Smooth muscle cell (in vitro differentiated cells): Measurements from ENCODE around the gene FAM9A. TPM values are rescaled to one million over a fixed set of nuclear protein-coding genes. Genes with fewer than 3 reads are reported as not detected.

ENCODE experiments used
- DNase-seq: peaks from one replicate; lab custom pipeline; 2025; ENCODE audit not compliant: unreplicated experiment; lab: John Stamatoyannopoulos, UW
- H2AFZ ChIP-seq: fragments of 200-600 bp; sonication (generic); 2 replicates; pipeline ENCODE4 v1.6.0; 2016; ENCODE audit warnings: antibody characterized with exemption, low read depth, mild to moderate bottlenecking
- H3F3A ChIP-seq: fragments of 200-600 bp; sonication (generic); 2 replicates; pipeline ENCODE4 v1.6.0; 2017; ENCODE audit warnings: antibody characterized with exemption, low read depth
- H3K27ac ChIP-seq: fragments of 200-600 bp; sonication (generic); 2 replicates; pipeline ENCODE4 v1.5.1; 2016; ENCODE audit warnings: low read depth, mild to moderate bottlenecking
- H3K27me3 ChIP-seq: fragments of 200-600 bp; sonication (generic); 2 replicates; pipeline ENCODE4 v1.6.1; 2016; ENCODE audit warnings: low read depth, mild to moderate bottlenecking
- H3K36me3 ChIP-seq: fragments of 200-600 bp; sonication (generic); 2 replicates; pipeline ENCODE4 v1.5.1; 2016; ENCODE audit warnings: low read depth
- H3K4me1 ChIP-seq: fragments of 200-600 bp; sonication (generic); 2 replicates; pipeline ENCODE4 v1.5.1; 2016; ENCODE audit warnings: low read depth
- H3K4me2 ChIP-seq: fragments of 200-600 bp; sonication (generic); 2 replicates; pipeline ENCODE4 v1.6.0; 2016; ENCODE audit warnings: mild to moderate bottlenecking
- H3K4me3 ChIP-seq: fragments of 200-600 bp; sonication (generic); 2 replicates; pipeline ENCODE4 v1.5.1; 2016; ENCODE audit warnings: mild to moderate bottlenecking
- H3K79me2 ChIP-seq: fragments of 200-600 bp; sonication (generic); 2 replicates; pipeline ENCODE4 v1.6.0; 2016; ENCODE audit warnings: low read depth, mild to moderate bottlenecking
- H3K9ac ChIP-seq: fragments of 200-600 bp; sonication (generic); 2 replicates; pipeline ENCODE4 v1.6.0; 2016; ENCODE audit warnings: low read depth
- H3K9me3 ChIP-seq: fragments of 200-600 bp; sonication (generic); replicated peaks from 2 replicates; pipeline ENCODE4 v1.5.1; 2016; ENCODE audit warnings: low read depth
- H4K20me1 ChIP-seq: fragments of 200-600 bp; sonication (generic); 2 replicates; pipeline ENCODE4 v1.6.0; 2016; ENCODE audit warnings: low read depth
- WGBS: methylation state at CpG from one replicate; pipeline ENCODE4 v1.1.7; 2016; ENCODE audit warnings: low lambda C conversion rate; 5-methylcytosine and 5-hydroxymethylcytosine counted together
- polyA plus RNA-seq: library from polyadenylated mRNA; unstranded; fragments of >200 nt; fragmentation: Nextera tagmentation; extraction: Ambion mirVana; gene quantifications from 2 replicates; pipeline ENCODE4 v1.2.1, GENCODE V29; 2016
- total RNA-seq: library from RNA; depleted of rRNA; stranded (reverse); fragments of >200 nt; gene quantifications from 2 replicates; pipeline ENCODE4 v1.2.3, GENCODE V29; 2014
- TF ChIP-seq, protein P1 (sequence below): fragments of 200-600 bp; sonication (generic); IDR thresholded peaks from 2 replicates; pipeline ENCODE4 v1.5.1; 2017; ENCODE audit warnings: borderline replicate concordance, mild to moderate bottlenecking, antibody characterized with exemption; ENCODE audit not compliant: insufficient read depth, poor library complexity, severe bottlenecking

The FAM9A gene
- total and polyA plus RNA-seq, 2 experiments from 2014 or later = not detected

DNA sequence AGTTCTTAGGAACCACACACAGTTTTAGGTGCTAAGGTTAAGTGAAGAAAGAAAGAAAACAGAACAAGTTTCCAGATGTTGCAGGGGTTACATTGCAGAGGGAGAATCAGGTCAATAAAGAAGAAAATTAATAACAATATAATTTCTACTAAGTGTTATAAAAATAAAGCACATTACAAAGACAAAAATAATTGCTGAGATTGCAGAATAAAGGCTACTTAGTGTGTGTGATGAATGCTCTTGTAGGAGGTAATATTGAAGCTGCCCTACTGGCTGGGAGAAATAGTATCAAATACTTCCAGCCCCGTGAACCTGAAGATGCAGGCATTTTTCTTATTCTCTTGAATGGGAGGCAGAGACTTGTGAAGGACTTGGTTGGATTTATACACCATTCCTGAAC, 33.2 kb upstream of the FAM9A start:
- Histone ChIP-seq H3K27ac (no peak overlapping the region), H3K27me3 (peaks cover 4% of the 10 kb centered on the region), H3F3A (no peaks in the 10 kb centered on the region), H2AFZ (no peak overlapping the region), H3K4me3 (no peak overlapping the region), H3K4me2 (no peak overlapping the region), H4K20me1 (no peaks in the 10 kb centered on the region), H3K9ac (no peak overlapping the region), H3K36me3 (no peaks in the 10 kb centered on the region), H3K4me1 (no peaks in the 10 kb centered on the region), H3K9me3 (no peaks in the 10 kb centered on the region), H3K79me2 (no peaks in the 10 kb centered on the region)
- TF ChIP-seq, protein P1, sequence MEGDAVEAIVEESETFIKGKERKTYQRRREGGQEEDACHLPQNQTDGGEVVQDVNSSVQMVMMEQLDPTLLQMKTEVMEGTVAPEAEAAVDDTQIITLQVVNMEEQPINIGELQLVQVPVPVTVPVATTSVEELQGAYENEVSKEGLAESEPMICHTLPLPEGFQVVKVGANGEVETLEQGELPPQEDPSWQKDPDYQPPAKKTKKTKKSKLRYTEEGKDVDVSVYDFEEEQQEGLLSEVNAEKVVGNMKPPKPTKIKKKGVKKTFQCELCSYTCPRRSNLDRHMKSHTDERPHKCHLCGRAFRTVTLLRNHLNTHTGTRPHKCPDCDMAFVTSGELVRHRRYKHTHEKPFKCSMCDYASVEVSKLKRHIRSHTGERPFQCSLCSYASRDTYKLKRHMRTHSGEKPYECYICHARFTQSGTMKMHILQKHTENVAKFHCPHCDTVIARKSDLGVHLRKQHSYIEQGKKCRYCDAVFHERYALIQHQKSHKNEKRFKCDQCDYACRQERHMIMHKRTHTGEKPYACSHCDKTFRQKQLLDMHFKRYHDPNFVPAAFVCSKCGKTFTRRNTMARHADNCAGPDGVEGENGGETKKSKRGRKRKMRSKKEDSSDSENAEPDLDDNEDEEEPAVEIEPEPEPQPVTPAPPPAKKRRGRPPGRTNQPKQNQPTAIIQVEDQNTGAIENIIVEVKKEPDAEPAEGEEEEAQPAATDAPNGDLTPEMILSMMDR = no peak
- WGBS = 71% methylated on average over 1 of the region's 1 CpG
- DNase-seq = no peak

DNA sequence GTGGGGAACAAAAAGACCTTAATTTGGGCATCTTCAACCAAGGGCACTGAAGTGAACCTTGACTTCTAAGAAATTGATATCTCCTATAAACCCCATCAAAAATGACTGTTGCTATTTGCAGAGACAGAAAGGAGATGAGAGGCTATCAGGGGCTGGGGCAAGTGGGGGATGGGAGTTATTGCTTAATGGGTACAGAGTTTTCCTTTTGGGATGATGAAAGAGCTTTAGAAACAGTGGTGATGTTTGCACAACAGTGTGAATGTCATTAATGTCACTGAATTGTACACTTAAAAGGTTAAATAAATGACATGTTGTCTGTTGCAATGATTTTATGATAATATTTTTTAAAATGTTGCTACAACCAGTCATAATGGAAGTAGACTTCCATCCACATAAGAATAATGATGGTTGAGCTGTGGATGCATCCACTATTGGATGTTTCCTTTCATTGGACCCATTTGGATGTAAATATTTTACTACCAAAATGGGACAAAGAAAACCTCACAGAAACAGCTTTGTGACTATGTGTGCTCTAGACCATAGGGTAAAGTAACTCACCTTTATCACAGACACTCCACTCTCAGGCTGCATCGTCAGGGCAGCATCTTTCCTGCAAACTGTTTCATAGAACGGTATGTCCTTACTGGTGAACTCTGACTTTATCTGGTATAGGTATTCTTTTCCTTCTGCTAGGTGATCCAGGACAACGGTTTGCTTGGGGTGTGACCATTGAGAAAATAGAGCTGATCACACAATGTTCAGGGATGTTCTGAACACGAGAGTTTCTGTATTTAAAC, 31.6 kb upstream of the FAM9A start:
- Histone ChIP-seq H3K4me2 (no peak overlapping the region), H3K9me3 (no peaks in the 10 kb centered on the region), H3K27ac (no peak overlapping the region), H3F3A (no peaks in the 10 kb centered on the region), H3K79me2 (no peaks in the 10 kb centered on the region), H3K9ac (no peak overlapping the region), H4K20me1 (no peaks in the 10 kb centered on the region), H3K36me3 (no peaks in the 10 kb centered on the region), H3K4me1 (no peaks in the 10 kb centered on the region), H3K4me3 (no peak overlapping the region), H3K27me3 (peaks cover 4% of the 10 kb centered on the region), H2AFZ (no peak overlapping the region)
- DNase-seq = no peak
- TF ChIP-seq, protein P1 = no peak
- WGBS = 60% methylated on average over 4 of the region's 4 CpGs

DNA sequence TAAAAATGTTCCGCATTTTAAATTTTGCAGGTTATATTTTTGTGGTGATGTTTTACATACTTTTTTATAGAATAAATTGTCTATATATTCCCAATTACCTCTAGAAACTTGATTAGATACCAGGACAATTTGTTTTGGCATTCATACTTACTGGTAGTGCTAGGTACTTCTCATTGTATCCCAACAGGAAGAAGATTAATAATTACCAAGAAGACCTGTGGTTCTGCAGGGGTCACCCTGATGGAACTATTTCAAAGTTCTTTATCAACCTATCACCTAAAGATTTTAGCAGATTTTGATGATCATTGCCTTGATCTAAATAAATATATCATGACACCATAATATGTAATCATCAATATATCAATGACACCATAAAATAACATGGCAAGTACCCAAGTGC, 22.5 kb upstream of the FAM9A start:
- no peak for DNase-seq
- Histone ChIP-seq H3K9me3 (no peaks in the 10 kb centered on the region), H3K27ac (no peak overlapping the region), H4K20me1 (no peaks in the 10 kb centered on the region), H3K36me3 (no peaks in the 10 kb centered on the region), H3K9ac (no peak overlapping the region), H3K4me2 (no peak overlapping the region), H3K27me3 (no peaks in the 10 kb centered on the region), H3K79me2 (no peaks in the 10 kb centered on the region), H3K4me1 (no peaks in the 10 kb centered on the region), H2AFZ (no peak overlapping the region), H3F3A (no peaks in the 10 kb centered on the region), H3K4me3 (no peak overlapping the region)
- TF ChIP-seq, protein P1 = no peak
- WGBS = 83% methylated on average over 1 of the region's 1 CpG

DNA sequence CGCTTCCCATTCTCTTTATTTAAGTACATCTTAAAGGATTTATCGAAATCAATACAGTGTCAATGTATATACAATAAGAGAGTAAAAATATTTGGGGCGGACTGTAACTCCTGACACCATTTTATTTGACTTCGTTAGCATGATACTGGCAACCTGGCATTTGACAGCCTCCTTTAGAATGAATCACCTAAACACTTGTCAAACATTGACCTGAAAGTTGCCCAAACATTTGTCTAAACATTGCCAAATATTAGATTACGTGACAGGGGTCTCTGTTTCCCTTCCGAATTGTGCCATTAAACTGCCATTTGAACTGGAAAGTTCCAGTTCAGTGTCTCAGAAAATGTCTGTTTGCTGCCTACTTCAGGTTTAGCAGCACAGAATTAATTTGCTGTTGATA, 20.8 kb upstream of the FAM9A start:
- Histone ChIP-seq H3K4me2 (no peak overlapping the region), H3K4me1 (no peaks in the 10 kb centered on the region), H3K36me3 (no peaks in the 10 kb centered on the region), H3K27ac (no peak overlapping the region), H2AFZ (no peak overlapping the region), H3K79me2 (no peaks in the 10 kb centered on the region), H3K9ac (no peak overlapping the region), H3F3A (no peaks in the 10 kb centered on the region), H3K9me3 (no peaks in the 10 kb centered on the region), H3K27me3 (no peaks in the 10 kb centered on the region), H4K20me1 (no peaks in the 10 kb centered on the region), H3K4me3 (no peak overlapping the region)
- TF ChIP-seq, protein P1 = no peak
- no peak for DNase-seq
- WGBS = 78% methylated on average over 6 of the region's 6 CpGs
